ENCODE data around the gene GALM. TPM values are rescaled to one million over a fixed set of nuclear protein-coding genes. Genes with fewer than 3 reads are reported as not detected.
"Not testable (repeated sequence)": the region's sequence is repeated elsewhere in the genome, so short reads cannot be mapped to it uniquely, and the experiment has no call there.

GALM gene
- total RNA-seq, 1 donor from 2014 or later = 2.9 TPM

GRCh38 chr2:38676681-38677080, 10.8 kb downstream of the GALM start:
- no peaks in the 10 kb centered on the region for H3K27me3 Mint-ChIP-seq (ENCODE audit: unreplicated experiment)
- DNase-seq (ENCODE audit: extremely low spot score, unreplicated experiment) = no peak
- no peak overlapping the region for H3K27ac Mint-ChIP-seq (ENCODE audit: unreplicated experiment)
- no peaks in the 10 kb centered on the region for H3K4me1 Mint-ChIP-seq (ENCODE audit: unreplicated experiment)
- no peak overlapping the region for H3K4me3 Mint-ChIP-seq (ENCODE audit: unreplicated experiment)
- no peak for TF ChIP-seq CTCF (IDR thresholded peaks at IDR 0.05)
- H3K36me3 Mint-ChIP-seq (ENCODE audit: unreplicated experiment) = peaks cover 11% of the 10 kb centered on the region
- no peaks in the 10 kb centered on the region for H3K9me3 Mint-ChIP-seq (ENCODE audit: unreplicated experiment)

GRCh38 chr2:38680868-38681267, 15.0 kb downstream of the GALM start:
- not testable (repeated sequence) for H3K4me3 Mint-ChIP-seq (ENCODE audit: unreplicated experiment); H3K27ac Mint-ChIP-seq (ENCODE audit: unreplicated experiment); H3K27me3 Mint-ChIP-seq (ENCODE audit: unreplicated experiment); H3K9me3 Mint-ChIP-seq (ENCODE audit: unreplicated experiment); DNase-seq (ENCODE audit: extremely low spot score, unreplicated experiment); H3K4me1 Mint-ChIP-seq (ENCODE audit: unreplicated experiment)
- peaks cover 11% of the 10 kb centered on the region for H3K36me3 Mint-ChIP-seq (ENCODE audit: unreplicated experiment)

GRCh38 chr2:38682008-38682575, 16.2 kb downstream of the GALM start:
- no peak for TF ChIP-seq CTCF (IDR thresholded peaks at IDR 0.05)
- H3K4me3 Mint-ChIP-seq (ENCODE audit: unreplicated experiment) = no peak overlapping the region
- H3K27me3 Mint-ChIP-seq (ENCODE audit: unreplicated experiment) = no peaks in the 10 kb centered on the region
- H3K4me1 Mint-ChIP-seq (ENCODE audit: unreplicated experiment) = peaks cover 9% of the 10 kb centered on the region
- no peak overlapping the region for H3K27ac Mint-ChIP-seq (ENCODE audit: unreplicated experiment)
- peaks cover 4% of the 10 kb centered on the region for H3K36me3 Mint-ChIP-seq (ENCODE audit: unreplicated experiment)
- H3K9me3 Mint-ChIP-seq (ENCODE audit: unreplicated experiment) = no peaks in the 10 kb centered on the region
- no peak for DNase-seq (ENCODE audit: extremely low spot score, unreplicated experiment)

- not testable (repeated sequence) for H3K36me3 Mint-ChIP-seq (ENCODE audit: unreplicated experiment); DNase-seq (ENCODE audit: extremely low spot score, unreplicated experiment); H3K27me3 Mint-ChIP-seq (ENCODE audit: unreplicated experiment); H3K4me3 Mint-ChIP-seq (ENCODE audit: unreplicated experiment); H3K4me1 Mint-ChIP-seq (ENCODE audit: unreplicated experiment); H3K9me3 Mint-ChIP-seq (ENCODE audit: unreplicated experiment); H3K27ac Mint-ChIP-seq (ENCODE audit: unreplicated experiment)
These were observed 16.7 kb downstream of the GALM start for GRCh38 chr2:38682620-38683019.

- Mint-ChIP-seq H3K27ac (ENCODE audit: unreplicated experiment) (no peak overlapping the region), H3K4me3 (ENCODE audit: unreplicated experiment) (no peak overlapping the region), H3K27me3 (ENCODE audit: unreplicated experiment) (no peaks in the 10 kb centered on the region), H3K36me3 (ENCODE audit: unreplicated experiment) (peaks cover 4% of the 10 kb centered on the region), H3K4me1 (ENCODE audit: unreplicated experiment) (peaks cover 9% of the 10 kb centered on the region), H3K9me3 (ENCODE audit: unreplicated experiment) (no peaks in the 10 kb centered on the region)
- no peak for TF ChIP-seq CTCF (IDR thresholded peaks at IDR 0.05)
- DNase-seq (ENCODE audit: extremely low spot score, unreplicated experiment) = no peak
These were observed 17.9 kb downstream of the GALM start for GRCh38 chr2:38683766-38684165.

- DNase-seq (ENCODE audit: extremely low spot score, unreplicated experiment) = no peak
- Mint-ChIP-seq H3K27me3 (ENCODE audit: unreplicated experiment) (no peaks in the 10 kb centered on the region), H3K27ac (ENCODE audit: unreplicated experiment) (no peak overlapping the region), H3K4me1 (ENCODE audit: unreplicated experiment) (peaks cover 13% of the 10 kb centered on the region), H3K9me3 (ENCODE audit: unreplicated experiment) (no peaks in the 10 kb centered on the region), H3K4me3 (ENCODE audit: unreplicated experiment) (no peak overlapping the region), H3K36me3 (ENCODE audit: unreplicated experiment) (peaks cover 6% of the 10 kb centered on the region)
- no peak for TF ChIP-seq CTCF (IDR thresholded peaks at IDR 0.05)
These were observed 19.3 kb downstream of the GALM start for GRCh38 chr2:38685116-38685735.

Measured in osteocyte (in vitro differentiated cells).